Liver (tissue), 9 donors: ENCODE data around the gene TP53AIP1. TPM values are rescaled to one million over a fixed set of nuclear protein-coding genes. Genes with fewer than 3 reads are reported as not detected.

Experiments
- DNase-seq: peaks from one replicate; pipeline ENCODE4 v3.0.0-alpha.2; 2017; ENCODE audit warnings: low spot score
- H3K27ac ChIP-seq, 2 donors: one replicate each; pipeline ENCODE4 v1.7.0; 2013; ENCODE audit warnings: inconsistent platforms in 2 of 2, low read length in 2 of 2, control low read depth in 1 of 2, low read depth in 1 of 2, mild to moderate bottlenecking in 1 of 2
- H3K27me3 ChIP-seq, 4 donors: one replicate each; pipeline versions ENCODE4 v1.6.1 to v1.7.0; 2013; ENCODE audit warnings: low read length in 3 of 4, inconsistent platforms in 1 of 4, mild to moderate bottlenecking in 1 of 4, moderate library complexity in 1 of 4; ENCODE audit not compliant: control insufficient read depth in 4 of 4, insufficient read depth in 4 of 4
- H3K36me3 ChIP-seq, 4 donors: one replicate each; pipeline versions ENCODE4 v1.6.1 to v1.7.0; 2013; ENCODE audit warnings: low read length in 3 of 4, mild to moderate bottlenecking in 3 of 4, low read depth in 1 of 4, moderate library complexity in 1 of 4; ENCODE audit not compliant: control insufficient read depth in 4 of 4, insufficient read depth in 3 of 4
- H3K4me1 ChIP-seq, 4 donors: one replicate each; pipeline versions ENCODE4 v1.6.1 to v1.7.0; 2013; ENCODE audit warnings: low read length in 3 of 4, mild to moderate bottlenecking in 3 of 4, moderate library complexity in 1 of 4; ENCODE audit not compliant: control insufficient read depth in 4 of 4, insufficient read depth in 4 of 4
- H3K4me3 ChIP-seq, 3 donors: one replicate each; pipeline versions ENCODE4 v1.6.1 to v1.7.0; 2013; ENCODE audit warnings: low read length in 3 of 3, control low read depth in 1 of 3, low read depth in 1 of 3, mild to moderate bottlenecking in 1 of 3
- H3K9ac ChIP-seq, 2 donors: one replicate each; pipeline ENCODE4 v1.7.0; 2013; ENCODE audit warnings: low read length in 2 of 2, mild to moderate bottlenecking in 2 of 2, moderate library complexity in 2 of 2, control low read depth in 1 of 2, low read depth in 1 of 2
- H3K9me3 ChIP-seq, 4 donors: one replicate each; pipeline versions ENCODE4 v1.6.1 to v1.7.0; 2013; ENCODE audit warnings: low read length in 3 of 4; ENCODE audit not compliant: control insufficient read depth in 4 of 4
- EGR1 ChIP-seq, 2 donors: IDR thresholded peaks; 2 replicates each; pipeline ENCODE4 v1.6.1; 2016 to 2018; ENCODE audit warnings: antibody characterized with exemption in 2 of 2, low read depth in 2 of 2
- FOXA1 ChIP-seq: IDR thresholded peaks from 2 replicates; pipeline ENCODE4 v1.6.1; 2016; ENCODE audit warnings: antibody characterized with exemption
- FOXA2 ChIP-seq: IDR thresholded peaks from 2 replicates; pipeline ENCODE4 v1.6.1; 2016; ENCODE audit warnings: antibody characterized with exemption
- GABPA ChIP-seq, 2 donors: IDR thresholded peaks in 1 of 2; conservative IDR thresholded peaks in 1 of 2; 2 replicates each; pipeline ENCODE4 v1.6.1; 2016; ENCODE audit warnings: antibody characterized with exemption in 2 of 2, mild to moderate bottlenecking in 1 of 2, moderate library complexity in 1 of 2
- HNF4A ChIP-seq, 2 donors: conservative IDR thresholded peaks; 2 replicates each; pipeline ENCODE4 v1.6.1; 2016; ENCODE audit warnings: antibody characterized with exemption in 2 of 2, mild to moderate bottlenecking in 2 of 2
- HNF4G ChIP-seq: IDR thresholded peaks from 2 replicates; pipeline ENCODE4 v1.6.1; 2016; ENCODE audit warnings: antibody characterized with exemption
- JUND ChIP-seq, 2 donors: IDR thresholded peaks; 2 replicates each; pipeline ENCODE4 v1.6.1; 2016; ENCODE audit warnings: antibody characterized with exemption in 2 of 2
- NR2F2 ChIP-seq: IDR thresholded peaks from 2 replicates; pipeline ENCODE4 v1.6.1; 2016; ENCODE audit warnings: antibody characterized with exemption
- RAD21 ChIP-seq, 2 donors: IDR thresholded peaks; 2 replicates each; pipeline ENCODE4 v1.6.1; 2016; ENCODE audit warnings: antibody characterized with exemption in 2 of 2, mild to moderate bottlenecking in 2 of 2
- RXRA ChIP-seq, 2 donors: IDR thresholded peaks; 2 replicates each; pipeline ENCODE4 v1.6.1; 2017 to 2018; ENCODE audit warnings: antibody characterized with exemption in 2 of 2, mild to moderate bottlenecking in 1 of 2
- TAF1 ChIP-seq: conservative IDR thresholded peaks from 2 replicates; pipeline ENCODE4 v1.6.1; 2016; ENCODE audit warnings: antibody characterized with exemption, mild to moderate bottlenecking
- YY1 ChIP-seq: IDR thresholded peaks from 2 replicates; pipeline ENCODE4 v1.6.1; 2016; ENCODE audit warnings: antibody characterized with exemption, mild to moderate bottlenecking
- WGBS: extraction: QIAGEN DNeasy Blood & Tissue Kit; methylation state at CpG from one replicate; pipeline ENCODE4 v1.1.7; 2013; 5-methylcytosine and 5-hydroxymethylcytosine counted together
- polyA plus RNA-seq, 2 donors: library from polyadenylated mRNA; stranded (reverse) in 1 of 2; unstranded in 1 of 2; fragments of 200-250 nt in 1 of 2; fragments of >200 nt in 1 of 2; fragmentation: Nextera tagmentation in 1 of 2; extraction: Ambion mirVana in 1 of 2; gene quantifications; one replicate each; pipeline versions ENCODE4 v1.2.1 to v1.2.3, GENCODE V29; 2013 to 2015
- total RNA-seq, 2 donors: library from RNA; depleted of rRNA; stranded (reverse); fragments of >200 nt; gene quantifications; one replicate each; pipeline ENCODE4 v1.2.3, GENCODE V29; 2014
- TF ChIP-seq, protein P1 (sequence below): IDR thresholded peaks from 2 replicates; pipeline ENCODE4 v1.6.1; 2016; ENCODE audit warnings: antibody characterized with exemption
- TF ChIP-seq, protein P2 (sequence below): IDR thresholded peaks from 2 replicates; pipeline ENCODE4 v1.6.1; 2016; ENCODE audit warnings: antibody characterized with exemption
- TF ChIP-seq, protein P3 (sequence below): IDR thresholded peaks from 2 replicates; pipeline ENCODE4 v1.6.1; 2016; ENCODE audit warnings: antibody characterized with exemption, mild to moderate bottlenecking
- TF ChIP-seq, protein P4 (sequence below): fragments of 150-350 bp; IDR thresholded peaks from 2 replicates; pipeline ENCODE4 v1.5.1; 2017; ENCODE audit warnings: improper control_type of control experiment, low read depth, low read length; ENCODE audit not compliant: missing input control
- donor health status: healthy.
- donor health status: healthy.
- donor health status: healthy.
- donor health status: healthy.
- donor health status: healthy.

TP53AIP1 gene
- total and polyA plus RNA-seq, 4 donors, result 0.08 TPM; not detected in 3

DNA sequence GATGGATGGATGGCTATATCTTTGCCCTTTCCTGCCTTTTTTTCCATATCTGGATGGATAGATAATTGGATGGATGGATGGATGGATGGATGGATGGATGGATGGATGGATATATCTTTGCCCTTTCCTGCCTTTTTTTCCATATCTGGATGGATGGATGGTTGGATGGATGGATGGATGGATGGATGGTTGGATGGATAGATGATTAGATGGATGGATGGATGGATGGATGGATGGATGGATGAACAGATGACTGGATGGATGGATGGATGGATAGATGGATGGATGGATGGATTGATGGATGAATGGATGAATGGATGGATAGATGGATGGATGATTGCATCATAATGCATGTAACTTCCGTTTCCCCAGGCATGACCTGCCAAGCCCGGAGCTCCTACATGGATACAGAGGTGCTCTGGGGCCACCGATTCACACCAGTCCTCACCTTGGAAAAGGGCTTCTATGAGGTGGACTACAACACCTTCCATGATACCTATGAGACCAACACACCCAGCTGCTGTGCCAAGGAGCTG is 26.6 kb downstream of the TP53AIP1 start:
- H3K27ac ChIP-seq, result no peak overlapping the region
- H3K36me3 ChIP-seq, result no peaks in the 10 kb centered on the region
- no peaks in the 10 kb centered on the region for H3K4me1 ChIP-seq
- peaks cover 0 to 3% (median 0%) of the 10 kb centered on the region in 4 donors for H3K27me3 ChIP-seq
- no peak overlapping the region for H3K9ac ChIP-seq
- no peaks in the 10 kb centered on the region for H3K9me3 ChIP-seq
- TF ChIP-seq JUND (IDR thresholded peaks at IDR 0.05) (no peak), EGR1 (IDR thresholded peaks at IDR 0.05; ENCODE audit: low read depth in 2 of 2) (no peak), HNF4A (conservative IDR thresholded peaks at IDR 0.05) (no peak), YY1 (no peak), HNF4G (no peak), FOXA1 (no peak), GABPA (IDR thresholded peaks at IDR 0.05 in 1 of 2, conservative IDR thresholded peaks at IDR 0.05 in 1 of 2) (no peak), FOXA2 (no peak), RXRA (IDR thresholded peaks at IDR 0.05) (no peak), RAD21 (IDR thresholded peaks at IDR 0.05) (no peak)
- TF ChIP-seq, protein P1, sequence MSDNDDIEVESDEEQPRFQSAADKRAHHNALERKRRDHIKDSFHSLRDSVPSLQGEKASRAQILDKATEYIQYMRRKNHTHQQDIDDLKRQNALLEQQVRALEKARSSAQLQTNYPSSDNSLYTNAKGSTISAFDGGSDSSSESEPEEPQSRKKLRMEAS, result no peak
- TF ChIP-seq, protein P2, sequence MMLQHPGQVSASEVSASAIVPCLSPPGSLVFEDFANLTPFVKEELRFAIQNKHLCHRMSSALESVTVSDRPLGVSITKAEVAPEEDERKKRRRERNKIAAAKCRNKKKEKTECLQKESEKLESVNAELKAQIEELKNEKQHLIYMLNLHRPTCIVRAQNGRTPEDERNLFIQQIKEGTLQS, result no peak
- TF ChIP-seq, protein P3, sequence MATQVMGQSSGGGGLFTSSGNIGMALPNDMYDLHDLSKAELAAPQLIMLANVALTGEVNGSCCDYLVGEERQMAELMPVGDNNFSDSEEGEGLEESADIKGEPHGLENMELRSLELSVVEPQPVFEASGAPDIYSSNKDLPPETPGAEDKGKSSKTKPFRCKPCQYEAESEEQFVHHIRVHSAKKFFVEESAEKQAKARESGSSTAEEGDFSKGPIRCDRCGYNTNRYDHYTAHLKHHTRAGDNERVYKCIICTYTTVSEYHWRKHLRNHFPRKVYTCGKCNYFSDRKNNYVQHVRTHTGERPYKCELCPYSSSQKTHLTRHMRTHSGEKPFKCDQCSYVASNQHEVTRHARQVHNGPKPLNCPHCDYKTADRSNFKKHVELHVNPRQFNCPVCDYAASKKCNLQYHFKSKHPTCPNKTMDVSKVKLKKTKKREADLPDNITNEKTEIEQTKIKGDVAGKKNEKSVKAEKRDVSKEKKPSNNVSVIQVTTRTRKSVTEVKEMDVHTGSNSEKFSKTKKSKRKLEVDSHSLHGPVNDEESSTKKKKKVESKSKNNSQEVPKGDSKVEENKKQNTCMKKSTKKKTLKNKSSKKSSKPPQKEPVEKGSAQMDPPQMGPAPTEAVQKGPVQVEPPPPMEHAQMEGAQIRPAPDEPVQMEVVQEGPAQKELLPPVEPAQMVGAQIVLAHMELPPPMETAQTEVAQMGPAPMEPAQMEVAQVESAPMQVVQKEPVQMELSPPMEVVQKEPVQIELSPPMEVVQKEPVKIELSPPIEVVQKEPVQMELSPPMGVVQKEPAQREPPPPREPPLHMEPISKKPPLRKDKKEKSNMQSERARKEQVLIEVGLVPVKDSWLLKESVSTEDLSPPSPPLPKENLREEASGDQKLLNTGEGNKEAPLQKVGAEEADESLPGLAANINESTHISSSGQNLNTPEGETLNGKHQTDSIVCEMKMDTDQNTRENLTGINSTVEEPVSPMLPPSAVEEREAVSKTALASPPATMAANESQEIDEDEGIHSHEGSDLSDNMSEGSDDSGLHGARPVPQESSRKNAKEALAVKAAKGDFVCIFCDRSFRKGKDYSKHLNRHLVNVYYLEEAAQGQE, result no peak
- no peak for DNase-seq
- 84% methylated on average over 3 of the region's 3 CpGs for WGBS
- no peak overlapping the region for H3K4me3 ChIP-seq

DNA sequence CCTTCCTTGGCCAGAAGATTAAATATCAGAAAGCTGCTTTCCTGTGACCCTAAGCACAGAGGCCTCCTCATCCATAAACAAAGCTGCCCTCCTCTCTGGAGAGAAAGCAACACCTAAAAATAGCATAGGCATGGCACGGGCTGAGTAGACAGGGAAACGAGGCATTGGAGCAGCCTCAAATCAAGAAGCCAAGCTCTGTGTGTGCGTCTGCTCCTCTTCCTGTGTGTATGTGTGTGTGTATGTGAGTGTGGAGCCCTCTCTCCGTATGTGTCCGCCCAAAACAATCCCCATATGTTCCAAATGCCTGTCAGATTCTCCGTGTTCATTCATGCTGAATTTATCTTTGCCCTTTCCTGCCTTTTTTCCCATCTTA is 27.5 kb downstream of the TP53AIP1 start:
- no peaks in the 10 kb centered on the region for H3K36me3 ChIP-seq
- TF ChIP-seq EGR1 (IDR thresholded peaks at IDR 0.05; ENCODE audit: low read depth in 2 of 2), result no peak
- no peak for TF ChIP-seq RXRA (IDR thresholded peaks at IDR 0.05)
- TF ChIP-seq, protein P2, result no peak
- TF ChIP-seq, protein P1, result no peak
- no peak for TF ChIP-seq JUND (IDR thresholded peaks at IDR 0.05)
- TF ChIP-seq, protein P3, result no peak
- no peak for TF ChIP-seq TAF1
- no peak for TF ChIP-seq NR2F2
- TF ChIP-seq FOXA1, result no peak
- TF ChIP-seq, protein P4, sequence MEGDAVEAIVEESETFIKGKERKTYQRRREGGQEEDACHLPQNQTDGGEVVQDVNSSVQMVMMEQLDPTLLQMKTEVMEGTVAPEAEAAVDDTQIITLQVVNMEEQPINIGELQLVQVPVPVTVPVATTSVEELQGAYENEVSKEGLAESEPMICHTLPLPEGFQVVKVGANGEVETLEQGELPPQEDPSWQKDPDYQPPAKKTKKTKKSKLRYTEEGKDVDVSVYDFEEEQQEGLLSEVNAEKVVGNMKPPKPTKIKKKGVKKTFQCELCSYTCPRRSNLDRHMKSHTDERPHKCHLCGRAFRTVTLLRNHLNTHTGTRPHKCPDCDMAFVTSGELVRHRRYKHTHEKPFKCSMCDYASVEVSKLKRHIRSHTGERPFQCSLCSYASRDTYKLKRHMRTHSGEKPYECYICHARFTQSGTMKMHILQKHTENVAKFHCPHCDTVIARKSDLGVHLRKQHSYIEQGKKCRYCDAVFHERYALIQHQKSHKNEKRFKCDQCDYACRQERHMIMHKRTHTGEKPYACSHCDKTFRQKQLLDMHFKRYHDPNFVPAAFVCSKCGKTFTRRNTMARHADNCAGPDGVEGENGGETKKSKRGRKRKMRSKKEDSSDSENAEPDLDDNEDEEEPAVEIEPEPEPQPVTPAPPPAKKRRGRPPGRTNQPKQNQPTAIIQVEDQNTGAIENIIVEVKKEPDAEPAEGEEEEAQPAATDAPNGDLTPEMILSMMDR, result no peak
- no peak overlapping the region for H3K4me3 ChIP-seq
- WGBS, result 70% methylated on average over 6 of the region's 6 CpGs
- no peak overlapping the region for H3K9ac ChIP-seq
- H3K27me3 ChIP-seq, result peaks cover 0 to 3% (median 0%) of the 10 kb centered on the region in 4 donors
- H3K27ac ChIP-seq, result no peak overlapping the region
- no peak for DNase-seq
- H3K4me1 ChIP-seq, result no peaks in the 10 kb centered on the region
- no peaks in the 10 kb centered on the region for H3K9me3 ChIP-seq
